Activated CD8-positive, alpha-beta memory T cell treated with anti-CD3 and anti-CD28 coated beads for 1 hour (primary cell): ENCODE data around the gene SPCS1.
"Not testable (repeated sequence)": the region's sequence is repeated elsewhere in the genome, so short reads cannot be mapped to it uniquely, and the experiment has no call there.

Experiments
- DNase-seq, 2 donors: peaks; one replicate each; pipeline ENCODE4 v3.0.0-alpha.2; 2020; ENCODE audit warnings: low read depth in 1 of 2; ENCODE audit errors: extremely low read depth in 1 of 2

The SPCS1 gene

DNA sequence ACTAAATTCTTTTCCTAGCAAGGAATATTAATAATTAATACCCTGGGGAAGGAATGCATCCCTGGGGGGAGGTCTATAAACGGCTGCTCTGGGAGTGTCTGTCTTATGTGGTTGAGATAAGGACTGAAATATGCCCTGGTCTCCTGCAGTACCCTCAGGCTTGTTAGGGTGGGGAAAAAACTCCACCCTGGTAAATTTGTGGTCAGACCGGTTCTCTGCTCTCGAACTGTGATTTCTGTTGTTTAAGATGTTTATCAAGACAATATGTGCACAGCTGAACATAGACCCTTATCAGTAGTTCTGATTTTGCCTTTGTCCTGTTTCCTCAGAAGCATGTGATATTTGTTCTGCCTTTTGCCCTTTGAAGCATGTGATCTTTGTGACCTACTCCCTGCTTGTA lies 22.8 kb downstream of the SPCS1 start:
- not testable (repeated sequence) for DNase-seq

DNA sequence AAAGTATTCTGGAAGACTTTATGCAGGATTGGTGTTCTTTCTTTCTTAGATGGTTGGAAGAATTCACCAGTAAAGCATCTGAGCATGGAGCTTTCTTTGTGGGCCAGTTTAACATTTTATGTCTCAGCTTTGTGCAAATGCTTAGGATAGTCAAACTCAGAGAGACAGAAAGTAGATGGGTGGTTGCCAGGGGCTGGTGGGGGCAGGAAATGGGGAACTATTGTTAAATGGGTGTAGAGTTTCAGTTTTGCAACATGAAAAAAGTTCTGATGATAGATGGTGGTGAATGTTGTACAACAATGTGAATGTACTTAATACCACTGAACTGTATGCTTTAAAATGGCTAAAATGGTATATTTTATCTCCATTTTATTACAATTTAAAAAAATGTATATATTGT lies 24.8 kb downstream of the SPCS1 start:
- DNase-seq = no peak

GRCh38 chr3:52731590-52731989 lies 25.7 kb downstream of the SPCS1 start:
- DNase-seq = no peak

DNA sequence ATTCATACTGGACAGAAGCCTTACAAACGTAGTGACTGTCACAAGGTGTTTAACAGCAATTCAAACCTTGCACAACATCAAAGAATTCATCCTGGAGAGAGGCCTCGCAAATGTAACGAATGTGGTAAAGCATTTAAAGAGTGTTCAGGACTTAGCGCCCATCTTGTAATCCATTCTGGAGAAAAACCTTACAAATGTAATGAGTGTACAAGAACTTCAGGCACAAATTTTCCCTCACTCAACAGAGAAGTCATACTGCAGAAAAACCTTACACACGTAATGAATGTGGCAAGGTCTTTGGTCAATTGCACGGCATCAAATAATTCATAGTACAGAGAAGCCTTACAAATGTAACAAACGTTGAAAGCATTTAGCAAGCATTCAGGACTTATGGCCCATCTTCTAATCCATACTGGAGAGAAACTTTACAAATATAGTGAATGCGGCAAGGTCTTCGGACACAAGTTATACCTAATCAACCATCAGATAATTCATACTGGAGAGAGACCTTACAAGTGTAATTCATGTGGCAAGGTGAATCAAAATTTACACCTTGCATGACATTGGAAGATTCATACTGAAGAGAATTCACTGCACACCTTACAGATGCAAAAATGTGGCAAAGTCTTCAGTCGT lies 27.5 kb downstream of the SPCS1 start:
- no peak for DNase-seq

GRCh38 chr3:52739730-52740129 lies 33.8 kb downstream of the SPCS1 start:
- no peak for DNase-seq

DNA sequence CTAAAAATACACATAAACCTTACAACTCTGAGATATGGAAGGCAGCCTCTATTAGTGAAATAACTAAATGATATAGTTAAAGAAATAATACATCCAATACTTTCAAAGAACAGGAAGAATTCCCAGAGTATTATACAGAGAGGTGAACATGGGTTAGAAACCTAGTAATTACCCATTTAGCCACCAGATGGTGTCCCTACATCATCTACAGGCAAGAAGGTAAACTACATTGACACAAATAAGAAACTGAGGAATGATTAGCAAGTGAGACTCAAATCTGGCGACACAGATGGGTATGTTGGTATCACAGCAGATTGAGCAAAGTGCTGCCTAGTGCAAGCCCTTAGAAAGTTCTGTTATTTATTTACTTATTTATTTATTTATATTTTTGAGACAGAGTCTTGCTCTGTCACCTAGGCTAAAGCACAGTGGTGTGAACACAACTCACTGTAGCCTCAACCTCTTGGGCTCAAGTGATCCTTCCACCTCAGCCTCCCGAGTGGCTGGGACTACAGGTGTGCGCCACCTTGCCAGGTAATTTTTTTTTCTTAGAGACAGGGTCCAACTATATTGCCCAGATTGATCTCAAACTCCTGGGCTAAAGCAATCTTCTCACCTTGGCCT lies 36.6 kb downstream of the SPCS1 start:
- DNase-seq = no peak

GRCh38 chr3:52743152-52743551 lies 37.2 kb downstream of the SPCS1 start:
- DNase-seq = no peak

DNA sequence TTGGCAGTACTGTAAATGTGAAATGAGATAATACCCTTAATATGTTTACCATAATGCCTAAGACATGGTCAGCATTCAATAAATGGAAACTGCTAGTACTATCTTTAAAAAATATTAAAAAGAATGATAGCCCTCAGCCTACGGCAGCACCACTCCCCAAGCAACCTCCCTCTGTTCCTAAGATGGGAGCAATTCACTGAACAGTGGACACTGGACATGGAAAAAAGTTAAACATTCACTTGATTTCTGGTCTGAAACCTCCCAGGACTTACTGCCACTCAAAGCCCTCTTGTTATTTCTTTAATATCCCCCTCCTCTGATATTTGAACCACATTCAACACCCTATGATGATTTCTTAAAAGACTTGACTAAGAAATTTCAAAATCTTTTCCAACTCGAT lies 37.8 kb downstream of the SPCS1 start:
- no peak for DNase-seq

DNA sequence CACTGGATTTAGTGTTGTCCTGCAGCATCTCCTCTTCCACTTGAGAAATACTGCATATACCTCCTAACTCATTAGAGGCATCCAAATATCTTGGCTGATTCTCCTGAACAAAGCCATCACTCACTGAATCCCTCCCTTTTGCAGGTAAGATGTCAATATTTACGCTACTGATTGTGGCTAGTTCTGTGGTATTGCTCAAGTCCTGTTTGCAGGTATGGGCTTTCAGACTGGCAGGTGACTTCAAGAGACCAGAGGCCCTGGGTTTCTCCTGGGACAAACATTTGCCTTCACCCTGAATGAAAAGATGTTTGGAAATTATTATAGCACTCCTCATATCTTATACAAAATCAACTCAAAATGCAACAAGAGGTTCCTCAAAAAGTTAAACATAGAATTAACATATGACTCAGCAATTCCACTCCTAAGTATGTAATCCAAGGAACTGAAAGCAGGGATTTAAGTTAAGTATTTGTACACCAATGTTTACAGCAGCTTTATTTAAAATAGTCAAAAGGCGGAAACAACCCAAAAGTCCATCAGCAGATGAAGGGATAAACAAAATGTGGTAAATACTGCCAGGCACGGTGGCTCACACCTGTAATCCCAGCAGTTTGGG lies 46.2 kb downstream of the SPCS1 start:
- DNase-seq = no peak

GRCh38 chr3:52754373-52754772 lies 48.5 kb downstream of the SPCS1 start:
- DNase-seq = no peak

GRCh38 chr3:52756141-52756540 lies 50.2 kb downstream of the SPCS1 start:
- no peak for DNase-seq
